DMS79 (cell line): ENCODE data around the gene PPM1M.

Source experiments
- DNase-seq: peaks from one replicate; lab custom pipeline; 2025; lab: John Stamatoyannopoulos, UW

PPM1M gene

GRCh38 chr3:52230461-52230860 lies 15.1 kb upstream of the PPM1M start:
- DNase-seq = no peak

- no peak for DNase-seq
Observed at GRCh38 chr3:52230889-52231499, 14.6 kb upstream of the PPM1M start.

- no peak for DNase-seq
Observed at GRCh38 chr3:52231502-52232278, 13.9 kb upstream of the PPM1M start.

- DNase-seq = no peak
Observed at GRCh38 chr3:52232279-52233107, 13.1 kb upstream of the PPM1M start.

GRCh38 chr3:52233108-52233591 lies 12.4 kb upstream of the PPM1M start:
- DNase-seq = no peak

GRCh38 chr3:52233968-52234367 lies 11.6 kb upstream of the PPM1M start:
- DNase-seq = no peak

- no peak for DNase-seq
Observed at GRCh38 chr3:52234516-52235447, 10.8 kb upstream of the PPM1M start.

- no peak for DNase-seq
Observed at GRCh38 chr3:52236424-52236886, 9.1 kb upstream of the PPM1M start.

GRCh38 chr3:52237006-52237656 lies 8.4 kb upstream of the PPM1M start:
- DNase-seq = no peak

- no peak for DNase-seq
Observed at GRCh38 chr3:52237657-52238172, 7.8 kb upstream of the PPM1M start.

- no peak for DNase-seq
Observed at GRCh38 chr3:52238193-52238760, 7.3 kb upstream of the PPM1M start.

- DNase-seq = no peak
Observed at GRCh38 chr3:52238761-52239701, 6.5 kb upstream of the PPM1M start, which contains the start of gene TWF2. Gene TWF2, minus strand, starts transcription at chr3:52239158. Its CDS starts 142 bp downstream, at chr3:52239016.

- no peak for DNase-seq
Observed at GRCh38 chr3:52240059-52240885, 5.3 kb upstream of the PPM1M start.

- DNase-seq = no peak
Observed at GRCh38 chr3:52240886-52241370, 4.6 kb upstream of the PPM1M start.

- no peak for DNase-seq
Observed at GRCh38 chr3:52242039-52242438, 3.5 kb upstream of the PPM1M start.

GRCh38 chr3:52243791-52244628 lies 1.5 kb upstream of the PPM1M start:
- no peak for DNase-seq

GRCh38 chr3:52246264-52246620 lies 683 bp downstream of the PPM1M start:
- no peak for DNase-seq
